ENCODE results near the gene GNG14.
A peak's percentile ranks its signal among the peaks of the same experiment; 100 is the strongest.

The GNG14 gene

DNA sequence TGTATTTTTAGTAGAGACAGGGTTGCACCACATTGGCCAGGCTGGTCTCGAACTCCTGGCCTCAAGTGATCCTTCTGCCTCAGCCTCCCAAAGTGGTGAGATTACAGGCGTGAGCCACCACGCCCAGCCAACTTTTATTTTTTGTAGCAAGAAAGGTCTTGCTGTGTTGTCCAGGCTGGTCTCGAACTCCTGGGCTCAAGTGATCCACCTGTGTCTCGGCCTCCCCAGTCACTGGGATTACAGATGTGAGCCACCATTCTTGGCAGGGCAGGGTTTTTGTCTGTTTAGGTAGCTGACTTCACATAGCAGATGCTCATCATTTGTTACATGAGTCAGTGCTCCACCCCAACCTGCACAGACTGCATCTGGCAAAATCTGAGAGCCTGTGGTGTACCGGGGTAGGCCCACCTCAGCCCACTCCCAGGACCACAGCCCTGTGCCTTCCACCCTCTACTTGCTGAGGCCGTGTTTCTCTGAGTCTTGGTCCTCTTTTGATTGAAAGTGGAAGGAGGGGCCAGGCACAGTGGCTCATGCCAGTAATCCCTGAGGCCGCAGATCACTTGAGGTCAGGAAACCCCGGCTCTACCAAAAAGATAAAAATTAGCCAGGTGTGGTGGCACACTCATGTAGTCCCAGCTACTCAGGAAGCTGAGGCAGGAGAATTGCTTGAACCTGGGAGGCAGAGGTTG lies 40.1 kb downstream of the GNG14 start:
- DNase-seq, result no peak

DNA sequence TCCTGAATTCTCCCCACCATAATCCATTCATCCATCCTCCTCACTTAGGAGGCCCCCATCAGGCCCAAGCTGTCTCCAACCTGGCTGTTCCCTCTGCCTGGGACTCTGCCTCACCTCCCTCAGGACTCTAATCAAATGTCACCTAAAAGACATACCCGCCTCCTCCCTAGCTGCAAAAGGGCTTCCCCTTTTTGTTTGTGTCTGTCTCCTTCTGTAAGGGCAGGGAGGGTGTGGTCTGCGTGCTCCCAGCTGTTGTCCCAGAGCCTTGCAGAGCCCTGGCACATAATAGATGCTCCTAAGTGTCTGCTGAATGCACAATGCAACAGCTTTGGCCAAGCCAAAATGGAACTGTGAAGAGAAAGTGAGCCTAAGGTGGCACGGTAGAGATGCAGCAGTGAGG lies 42.3 kb downstream of the GNG14 start:
- no peak for DNase-seq

DNA sequence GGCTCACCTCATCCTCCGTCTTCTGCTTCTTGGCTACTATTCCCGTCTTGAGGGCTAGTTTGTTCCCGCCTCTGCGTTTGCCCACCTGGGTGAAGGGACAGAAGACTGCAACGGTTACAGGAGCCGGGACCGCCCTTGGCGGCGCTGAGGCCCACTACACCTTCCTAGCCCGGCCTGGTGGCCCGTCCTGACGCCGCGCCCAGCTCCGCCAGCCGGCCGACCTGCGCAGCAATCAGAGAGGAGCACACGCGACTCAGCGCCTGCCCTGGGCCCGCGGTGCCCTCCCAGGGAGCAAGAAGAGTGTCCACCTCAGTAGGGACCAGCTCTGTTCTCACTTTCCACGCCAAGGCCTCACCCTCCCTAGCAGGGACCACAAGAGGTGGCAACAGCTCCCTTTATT lies 43.5 kb downstream of the GNG14 start:
- no peak for DNase-seq

DNA sequence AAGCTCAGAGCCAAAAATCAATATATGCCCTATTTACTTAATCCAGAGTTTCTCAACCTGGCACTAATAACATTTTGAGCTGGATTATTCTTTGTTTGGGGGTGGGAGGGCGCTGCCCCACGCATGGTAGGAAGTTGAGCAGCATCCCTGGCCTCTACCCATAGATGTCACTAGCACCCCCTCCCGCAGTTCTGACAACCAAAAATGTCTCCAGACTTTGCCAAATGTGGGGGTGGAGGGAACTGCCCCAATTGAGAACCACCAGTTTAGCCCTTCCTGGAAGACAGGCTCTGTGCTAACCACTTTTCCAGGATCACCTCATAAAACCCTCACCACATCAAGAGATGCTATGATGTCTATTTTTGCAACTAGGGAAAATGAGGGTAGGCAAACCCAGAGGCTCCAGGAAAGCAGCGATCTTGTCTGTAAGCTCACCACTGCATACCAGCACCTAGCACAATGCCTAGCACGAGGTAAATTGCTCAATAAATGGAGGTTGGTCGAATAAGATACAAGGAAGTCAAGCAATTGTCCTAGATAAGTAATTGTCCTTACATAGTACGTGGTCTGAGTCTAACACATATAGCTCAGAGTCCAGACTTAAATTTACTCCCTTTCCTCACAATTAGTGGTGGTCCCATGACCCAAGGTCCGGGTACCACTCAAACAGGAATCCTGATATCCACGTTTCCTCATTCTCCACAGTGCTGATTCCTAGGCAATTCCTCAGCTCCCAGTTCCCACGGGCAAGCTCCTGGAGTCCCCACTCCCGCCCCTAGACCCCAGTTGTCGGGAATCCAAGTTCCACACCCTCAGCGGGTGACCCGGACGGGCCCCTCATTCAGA lies 45.8 kb downstream of the GNG14 start:
- no peak for DNase-seq

DNA sequence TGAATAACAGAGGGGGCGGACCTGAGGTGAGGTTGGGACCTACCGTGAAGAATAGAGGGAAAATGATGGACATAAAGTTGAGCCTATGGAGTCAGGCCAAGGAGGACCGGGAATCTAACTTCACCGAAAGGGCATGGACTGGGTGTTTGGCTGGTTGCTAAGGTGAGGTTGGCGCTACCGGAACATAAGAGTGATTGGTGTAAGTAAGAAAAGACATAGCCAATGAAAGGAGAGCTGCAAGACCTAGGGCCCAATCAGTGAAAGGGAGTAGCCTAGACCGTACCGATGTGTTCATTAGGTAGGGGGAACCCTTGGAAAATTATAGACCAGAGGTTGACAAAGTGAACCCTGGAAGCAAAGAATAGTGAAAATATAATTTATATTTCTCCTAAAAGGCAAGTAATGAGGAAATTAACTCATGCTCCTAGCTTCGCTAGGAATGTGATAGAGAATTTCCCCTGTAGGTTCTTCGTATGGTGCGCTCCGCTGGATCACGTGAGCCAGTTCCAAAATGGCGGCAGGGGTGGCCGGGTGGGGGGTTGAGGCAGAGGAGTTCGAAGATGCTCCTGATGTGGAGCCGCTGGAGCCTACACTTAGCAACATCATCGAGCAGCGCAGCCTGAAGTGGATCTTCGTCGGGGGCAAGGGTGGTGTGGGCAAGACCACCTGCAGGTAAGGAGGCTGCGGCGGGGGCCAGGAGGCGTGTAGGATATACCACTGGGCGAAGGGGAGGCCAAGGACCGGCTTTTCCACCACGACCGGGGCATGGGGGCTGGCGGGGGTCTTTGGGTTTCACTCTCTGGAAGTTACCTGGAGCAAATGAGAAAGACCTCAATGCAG lies 49.4 kb downstream of the GNG14 start, which contains the start of gene GET3:
Gene GET3, plus strand, starts transcription at position 503 of the 840 bp plus-strand sequence. Its CDS starts 9 bp downstream, at position 512.
- peak; percentile 97 for DNase-seq

DNA sequence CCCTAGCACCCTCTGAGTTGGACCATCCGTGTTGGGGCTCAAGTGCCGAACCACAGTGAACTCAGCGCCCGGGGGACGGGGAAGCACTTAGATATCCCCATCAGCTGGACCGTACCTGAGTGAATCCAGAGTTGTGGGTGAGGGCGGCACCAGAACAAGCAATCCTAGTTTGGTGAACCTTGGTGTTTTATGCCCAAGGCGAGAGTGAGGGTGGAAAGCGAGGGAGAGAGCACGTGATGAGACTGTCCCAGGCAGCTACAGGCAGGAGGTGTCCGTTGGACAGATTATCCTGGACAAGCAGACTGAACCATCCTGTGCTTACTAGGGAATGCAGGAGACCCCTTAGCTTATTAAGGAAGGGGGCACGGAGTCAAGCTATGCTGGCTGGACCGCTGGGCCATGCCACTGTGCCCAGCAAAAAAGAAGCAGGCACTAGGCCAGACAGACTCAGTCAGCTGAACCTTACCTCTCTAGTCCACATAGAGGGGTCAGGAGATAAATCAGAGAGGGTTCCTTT lies 50.1 kb downstream of the GNG14 start:
- DNase-seq, result no peak
